GM12865 (cell line): Measurements from ENCODE around the gene SNRPD3.
"Not testable (repeated sequence)": the region's sequence is repeated elsewhere in the genome, so short reads cannot be mapped to it uniquely, and the experiment has no call there.

Experiments
- DNase-seq: peaks from one replicate; pipeline ENCODE4 v3.0.0; 2010; ENCODE audit warnings: low read depth
- H3K4me3 ChIP-seq: 2 replicates; pipeline ENCODE4 v1.5.1; 2011; ENCODE audit warnings: mild to moderate bottlenecking, low read depth, low read length, control low read depth
- CTCF ChIP-seq: IDR thresholded peaks from 2 replicates; pipeline ENCODE4 v1.5.1; 2011; ENCODE audit warnings: low read length, control low read depth, low read depth, inconsistent platforms; ENCODE audit not compliant: insufficient read depth; ENCODE audit errors: missing control alignments

Gene SNRPD3

GRCh38 chr22:24595228-24595627, 39.4 kb downstream of the SNRPD3 start:
- no peak for DNase-seq
- no peak overlapping the region for H3K4me3 ChIP-seq
- TF ChIP-seq CTCF = no peak

- DNase-seq = no peak
- H3K4me3 ChIP-seq = no peak overlapping the region
- no peak for TF ChIP-seq CTCF
Observed at GRCh38 chr22:24595863-24596262, 40.1 kb downstream of the SNRPD3 start.

GRCh38 chr22:24597076-24597475, 41.3 kb downstream of the SNRPD3 start:
- DNase-seq, H3K4me3 ChIP-seq: not testable (repeated sequence)

GRCh38 chr22:24599514-24599913, 43.7 kb downstream of the SNRPD3 start:
- no peak for TF ChIP-seq CTCF
- no peak for DNase-seq
- no peak overlapping the region for H3K4me3 ChIP-seq

- DNase-seq, H3K4me3 ChIP-seq: not testable (repeated sequence)
Observed at GRCh38 chr22:24599958-24600715, 44.3 kb downstream of the SNRPD3 start.

GRCh38 chr22:24601217-24602104, 45.7 kb downstream of the SNRPD3 start:
- DNase-seq = peak; percentile 43
- TF ChIP-seq CTCF = no peak
- H3K4me3 ChIP-seq = no peak overlapping the region

- H3K4me3 ChIP-seq, DNase-seq: not testable (repeated sequence)
Observed at GRCh38 chr22:24602105-24602749, 46.4 kb downstream of the SNRPD3 start.

GRCh38 chr22:24602847-24603769, 47.3 kb downstream of the SNRPD3 start, which contains the start of gene GGT1:
Gene GGT1, plus strand, starts transcription at chr22:24603193. Its CDS starts 7,889 bp downstream, at chr22:24611082.
- not testable (repeated sequence) for DNase-seq, H3K4me3 ChIP-seq

- H3K4me3 ChIP-seq = not testable (repeated sequence)
- peak; percentile 21 for DNase-seq
Observed at GRCh38 chr22:24603770-24604629, 48.2 kb downstream of the SNRPD3 start.

- not testable (repeated sequence) for DNase-seq, H3K4me3 ChIP-seq
Observed at GRCh38 chr22:24606340-24606739, 50.5 kb downstream of the SNRPD3 start.

- H3K4me3 ChIP-seq, DNase-seq: not testable (repeated sequence)
Observed at GRCh38 chr22:24607429-24607983, 51.7 kb downstream of the SNRPD3 start.
